Stimulated activated naive CD8-positive, alpha-beta T cell treated with anti-CD3 and anti-CD28 coated beads, Interleukin-15, amount 100 ng/mL, for 72 hours (primary cell): ENCODE measurements around the gene BBS4.
"Not testable (repeated sequence)": the region's sequence is repeated elsewhere in the genome, so short reads cannot be mapped to it uniquely, and the experiment has no call there.

ENCODE experiments used
- ATAC-seq: fragments of 150-1000 bp; cut with Tn5 transposase; 2 replicates; pipeline ENCODE4 v1.10.0; 2021; ENCODE audit warnings: mild to moderate bottlenecking, moderate library complexity
- DNase-seq, 2 donors: peaks; one replicate each; pipeline ENCODE4 v3.0.0; 2021 to 2022
- H3K27ac Mint-ChIP-seq, 2 donors: one replicate each; pipeline ENCODE4 v1.8.0; 2022; ENCODE audit warnings: mild to moderate bottlenecking in 2 of 2, mixed read lengths in 2 of 2, moderate library complexity in 2 of 2
- H3K27me3 Mint-ChIP-seq: one replicate; pipeline ENCODE4 v1.8.0; 2022; ENCODE audit warnings: mixed read lengths
- H3K4me1 Mint-ChIP-seq: one replicate; pipeline ENCODE4 v1.8.0; 2022; ENCODE audit warnings: mild to moderate bottlenecking, mixed read lengths
- H3K4me3 Mint-ChIP-seq, 2 donors: one replicate each; pipeline ENCODE4 v1.8.0; 2022; ENCODE audit warnings: mild to moderate bottlenecking in 2 of 2, mixed read lengths in 2 of 2, moderate library complexity in 1 of 2
- H3K9me3 Mint-ChIP-seq, 2 donors: one replicate each; pipeline ENCODE4 v1.8.0; 2022; ENCODE audit warnings: mixed read lengths in 2 of 2

The BBS4 gene

GRCh38 chr15:72685925-72686794 is at the start of gene BBS4, which contains the start of gene HIGD2B:
Gene BBS4, plus strand, starts transcription at chr15:72686207. Its CDS starts 21 bp downstream, at chr15:72686228.
Gene HIGD2B, minus strand, starts transcription at chr15:72686182. Its CDS starts 9,808 bp downstream, at chr15:72676374.
- Mint-ChIP-seq H3K27ac (peak within 1 kb of the TSS; percentile 97), H3K4me1 (peaks cover 7% of the 10 kb centered on the region), H3K27me3 (no peaks in the 10 kb centered on the region), H3K4me3 (peak within 1 kb of the TSS; percentile 90 to 96), H3K9me3 (no peaks in the 10 kb centered on the region)
- DNase-seq (peak; percentile 84 to 88), ATAC-seq (peak; percentile 99)

DNA sequence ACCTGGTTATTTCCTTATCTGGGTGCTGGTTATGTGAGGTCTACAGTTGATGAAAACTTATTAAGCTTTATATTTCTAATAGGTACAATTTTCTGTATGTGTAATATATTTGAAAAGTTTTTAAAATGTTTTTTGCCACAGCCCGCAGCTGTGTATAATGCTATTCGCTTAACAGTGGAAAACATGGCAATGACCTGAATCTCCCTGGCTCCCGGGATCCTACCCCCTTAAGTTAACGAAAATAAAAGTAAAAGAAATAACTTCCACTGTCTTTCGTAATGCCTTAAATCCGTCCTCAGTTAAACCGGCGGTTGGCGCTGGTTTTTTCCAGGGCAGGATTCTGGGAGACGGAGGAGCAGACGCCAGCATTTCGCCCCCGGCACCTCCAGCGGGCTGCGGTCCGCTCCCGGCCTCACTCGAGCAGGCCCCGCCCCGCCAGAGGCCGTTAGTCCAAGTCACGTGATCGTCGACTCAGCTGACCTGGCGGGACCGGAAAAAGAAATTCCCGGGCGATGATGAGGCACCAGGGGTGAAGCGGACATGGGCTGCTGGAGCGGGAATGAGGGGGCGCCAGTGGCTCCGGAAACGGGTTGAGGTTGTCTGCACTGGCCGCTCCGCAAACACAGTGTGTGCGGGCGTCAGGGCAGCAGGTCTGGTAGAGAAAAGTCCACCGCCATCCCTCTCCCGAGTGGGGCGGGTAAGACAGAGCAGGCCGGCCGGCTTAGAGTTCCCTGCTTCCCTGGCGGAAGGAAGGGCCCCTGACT is 49.3 kb upstream of the BBS4 start:
- peak overlapping the region in 1 of 2 donors; percentile 96 for H3K27ac Mint-ChIP-seq
- H3K4me3 Mint-ChIP-seq = peak overlapping the region; percentile 45 to 93
- ATAC-seq (peak; percentile 79), DNase-seq (peak; percentile 50 to 80)
- not testable (repeated sequence) for H3K4me1 Mint-ChIP-seq, H3K27me3 Mint-ChIP-seq, H3K9me3 Mint-ChIP-seq

DNA sequence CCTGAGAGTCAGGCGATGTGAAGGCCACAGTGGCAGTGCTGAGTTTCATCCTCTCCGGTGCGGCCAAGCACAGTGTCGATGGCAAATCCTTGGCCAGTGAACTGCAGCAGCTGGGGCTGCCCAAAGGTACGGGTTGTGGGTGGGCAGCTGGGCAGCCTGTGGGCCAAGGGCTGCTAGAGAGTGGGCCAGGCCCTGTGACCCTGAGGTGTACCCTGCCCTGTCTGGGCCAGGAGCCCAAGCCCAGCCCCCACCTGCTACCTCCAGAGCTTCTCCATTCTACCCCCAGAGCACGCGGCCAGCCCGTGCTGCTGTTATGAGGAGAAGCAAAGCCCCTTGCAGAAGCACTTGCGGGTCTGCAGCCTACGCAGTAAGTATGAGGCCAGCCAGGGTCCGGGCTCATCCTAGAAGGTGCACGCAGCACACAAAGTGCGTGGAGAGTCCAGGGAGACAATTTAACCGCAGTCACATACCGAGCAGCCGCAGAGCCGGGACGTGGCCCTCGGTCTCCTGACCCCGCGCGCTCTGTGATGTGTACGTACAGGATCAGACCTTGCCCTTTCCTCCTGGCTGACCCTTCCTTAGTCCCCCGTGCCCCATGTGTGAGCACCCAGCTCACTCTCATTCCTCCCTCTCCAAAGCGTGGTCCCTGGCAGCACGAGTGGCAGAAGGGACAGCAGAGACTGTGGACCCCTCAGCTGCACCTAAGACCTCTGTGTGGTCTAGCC is 46.1 kb upstream of the BBS4 start:
- not testable (repeated sequence) for H3K4me1 Mint-ChIP-seq, H3K9me3 Mint-ChIP-seq, H3K4me3 Mint-ChIP-seq, H3K27ac Mint-ChIP-seq, H3K27me3 Mint-ChIP-seq, DNase-seq, ATAC-seq

GRCh38 chr15:72642271-72642670 is 43.7 kb upstream of the BBS4 start:
- not testable (repeated sequence) for H3K4me3 Mint-ChIP-seq, H3K27me3 Mint-ChIP-seq, H3K9me3 Mint-ChIP-seq, ATAC-seq, H3K4me1 Mint-ChIP-seq, DNase-seq, H3K27ac Mint-ChIP-seq

DNA sequence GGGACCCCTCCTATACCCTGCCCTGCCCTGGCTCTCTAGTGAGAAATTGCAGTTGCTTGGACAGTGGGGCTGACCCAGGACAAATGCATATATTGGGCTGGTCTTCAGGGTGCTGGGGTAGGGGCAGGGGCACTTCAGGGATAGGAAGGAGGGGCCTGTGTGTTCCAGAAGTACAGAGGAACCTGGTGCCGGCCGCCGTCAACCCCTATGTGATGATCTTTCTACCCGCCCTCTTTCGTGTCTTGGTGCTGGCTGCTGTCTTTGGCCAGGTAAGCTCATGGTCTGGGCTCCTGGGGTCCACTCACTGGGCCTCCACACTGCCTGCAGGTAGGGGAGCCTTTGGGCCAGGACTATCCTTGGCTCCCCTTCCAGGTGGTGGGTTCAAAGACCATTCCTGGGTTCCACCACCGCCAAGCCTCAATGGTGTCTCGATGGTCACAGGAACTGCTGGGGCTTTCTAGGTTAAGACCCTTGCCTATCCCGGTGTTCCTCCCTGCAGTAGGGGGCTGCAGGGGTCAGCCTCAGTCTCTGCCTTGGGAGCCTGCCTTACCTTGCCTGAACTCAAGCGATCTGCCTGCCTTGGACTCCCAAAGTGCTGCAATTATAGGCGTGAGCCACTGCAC is 37.3 kb upstream of the BBS4 start:
- not testable (repeated sequence) for ATAC-seq, DNase-seq, H3K27me3 Mint-ChIP-seq, H3K4me3 Mint-ChIP-seq, H3K4me1 Mint-ChIP-seq, H3K9me3 Mint-ChIP-seq
- H3K27ac Mint-ChIP-seq = peak overlapping the region in 1 of 2 donors; percentile 66

DNA sequence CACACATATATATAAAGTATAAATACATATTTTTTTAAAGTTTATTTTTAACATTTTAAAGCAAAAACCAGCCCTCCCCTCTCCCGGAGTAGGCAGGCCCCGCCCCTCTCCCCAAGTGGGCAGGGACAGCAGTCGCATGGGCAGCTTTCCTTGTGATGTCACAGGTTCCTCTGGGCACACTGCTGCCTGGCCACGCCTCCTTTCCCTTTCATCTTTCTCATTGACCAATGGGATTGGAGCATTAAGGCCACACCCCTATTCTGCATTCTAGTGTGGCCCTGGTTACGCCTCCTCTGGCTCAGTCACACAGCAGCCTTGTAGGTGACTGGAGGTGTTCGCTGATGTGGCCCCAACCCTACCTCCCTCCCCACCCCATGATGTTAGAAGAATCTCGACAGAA is 31.6 kb upstream of the BBS4 start, which contains the start of gene GOLGA6B:
GOLGA6B (plus strand) TSS at position 301 of the 400 bp plus-strand sequence; CDS start at position 342, 41 bp downstream.
- H3K4me3 Mint-ChIP-seq, ATAC-seq, H3K9me3 Mint-ChIP-seq, H3K27me3 Mint-ChIP-seq, DNase-seq, H3K4me1 Mint-ChIP-seq, H3K27ac Mint-ChIP-seq: not testable (repeated sequence)

DNA sequence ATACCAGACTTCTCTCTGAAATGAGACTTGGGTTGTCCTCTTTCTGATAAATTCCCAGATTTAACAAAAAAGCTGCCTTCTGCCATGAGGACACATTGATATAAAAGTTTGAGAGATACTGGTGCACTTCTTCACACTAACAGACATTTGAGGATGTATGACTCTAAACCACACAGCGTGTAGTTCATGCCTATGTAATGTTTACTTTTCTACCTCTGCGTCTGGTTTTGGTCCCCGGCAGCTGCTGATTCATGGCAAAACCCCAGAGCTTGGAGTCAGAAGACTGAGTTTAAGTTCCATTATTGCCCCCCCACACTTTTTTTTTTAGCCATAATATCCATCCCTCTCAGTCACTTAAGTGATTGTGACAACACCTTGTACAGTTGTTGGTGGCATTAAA is 30.0 kb upstream of the BBS4 start:
- DNase-seq, H3K4me3 Mint-ChIP-seq, H3K27ac Mint-ChIP-seq, H3K4me1 Mint-ChIP-seq, H3K27me3 Mint-ChIP-seq, ATAC-seq, H3K9me3 Mint-ChIP-seq: not testable (repeated sequence)

GRCh38 chr15:72661081-72661480 is 24.9 kb upstream of the BBS4 start:
- not testable (repeated sequence) for H3K4me1 Mint-ChIP-seq, H3K9me3 Mint-ChIP-seq, H3K27me3 Mint-ChIP-seq, H3K27ac Mint-ChIP-seq, DNase-seq, ATAC-seq, H3K4me3 Mint-ChIP-seq

DNA sequence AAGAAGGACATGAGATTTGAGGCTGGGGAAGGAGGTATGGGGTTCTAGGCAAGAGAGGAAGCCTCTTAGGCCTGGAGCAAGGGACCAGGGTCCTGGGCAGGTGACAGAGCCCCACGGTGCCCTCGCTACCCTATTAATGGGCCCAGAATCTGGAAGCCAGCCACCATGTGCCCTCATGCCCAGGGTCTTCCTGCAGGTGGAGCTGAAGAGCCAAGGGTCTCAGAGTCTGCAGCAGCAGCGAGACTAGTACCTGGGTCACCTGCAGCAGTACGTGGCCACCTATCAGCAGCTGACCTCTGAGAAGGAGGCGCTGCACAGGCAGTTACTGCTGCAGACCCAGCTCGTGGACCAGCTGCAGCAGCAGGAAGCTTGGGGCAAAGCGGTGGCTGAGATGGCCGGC is 22.1 kb upstream of the BBS4 start:
- DNase-seq, H3K4me3 Mint-ChIP-seq, H3K9me3 Mint-ChIP-seq, ATAC-seq, H3K27ac Mint-ChIP-seq, H3K4me1 Mint-ChIP-seq, H3K27me3 Mint-ChIP-seq: not testable (repeated sequence)

DNA sequence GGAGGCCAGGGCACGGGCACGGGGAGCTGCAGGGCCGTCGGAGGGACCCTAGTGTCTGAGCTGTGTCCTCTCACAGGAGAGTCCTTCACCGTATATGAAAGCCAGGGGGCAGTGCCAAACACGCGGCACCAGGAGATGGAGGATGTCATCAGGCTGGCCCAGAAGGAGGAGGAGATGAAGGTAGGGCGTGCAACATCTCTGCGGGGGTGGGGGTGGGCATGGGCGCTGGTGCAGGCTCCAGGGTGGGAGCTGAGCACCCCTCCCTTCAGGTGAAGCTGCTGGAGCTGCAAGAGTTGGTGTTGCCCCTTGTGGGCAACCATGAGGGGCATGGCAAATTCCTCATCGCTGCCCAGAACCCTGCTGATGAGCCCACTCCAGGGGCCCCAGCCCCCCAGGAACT is 20.3 kb upstream of the BBS4 start:
- not testable (repeated sequence) for DNase-seq, H3K9me3 Mint-ChIP-seq, H3K27me3 Mint-ChIP-seq, H3K27ac Mint-ChIP-seq, ATAC-seq, H3K4me3 Mint-ChIP-seq, H3K4me1 Mint-ChIP-seq

DNA sequence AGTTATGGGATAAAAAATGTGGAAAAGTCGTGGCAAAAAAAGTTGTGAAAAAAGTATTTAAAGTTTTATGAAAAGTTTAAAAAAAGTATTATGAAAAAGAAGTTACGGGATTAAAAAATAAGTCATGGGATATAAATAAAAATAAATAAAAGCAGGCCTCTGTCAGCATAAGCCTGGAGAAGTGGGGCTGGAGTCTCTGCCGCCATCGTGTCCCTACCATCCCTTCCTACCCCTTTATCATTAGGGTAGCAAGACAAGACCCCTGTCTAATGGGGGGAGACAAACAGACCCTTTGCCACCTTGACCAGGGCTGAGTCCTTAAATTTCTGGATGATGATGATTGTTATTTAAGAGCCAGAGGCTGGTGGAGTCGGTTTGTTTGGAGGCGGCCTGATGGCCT is 16.2 kb upstream of the BBS4 start:
- DNase-seq, ATAC-seq, H3K4me1 Mint-ChIP-seq, H3K9me3 Mint-ChIP-seq, H3K27ac Mint-ChIP-seq, H3K4me3 Mint-ChIP-seq: not testable (repeated sequence)
- H3K27me3 Mint-ChIP-seq = peaks cover 13% of the 10 kb centered on the region

- H3K27me3 Mint-ChIP-seq = peaks cover 13% of the 10 kb centered on the region
- DNase-seq = peak; percentile 76 to 80
- peak overlapping the region; percentile 76 to 77 for H3K4me3 Mint-ChIP-seq
- ATAC-seq = peak; percentile 98
- H3K4me1 Mint-ChIP-seq, H3K9me3 Mint-ChIP-seq: not testable (repeated sequence)
- H3K27ac Mint-ChIP-seq = peak overlapping the region in 1 of 2 donors; percentile 81
These were observed 15.2 kb upstream of the BBS4 start for GRCh38 chr15:72670656-72671352.

DNA sequence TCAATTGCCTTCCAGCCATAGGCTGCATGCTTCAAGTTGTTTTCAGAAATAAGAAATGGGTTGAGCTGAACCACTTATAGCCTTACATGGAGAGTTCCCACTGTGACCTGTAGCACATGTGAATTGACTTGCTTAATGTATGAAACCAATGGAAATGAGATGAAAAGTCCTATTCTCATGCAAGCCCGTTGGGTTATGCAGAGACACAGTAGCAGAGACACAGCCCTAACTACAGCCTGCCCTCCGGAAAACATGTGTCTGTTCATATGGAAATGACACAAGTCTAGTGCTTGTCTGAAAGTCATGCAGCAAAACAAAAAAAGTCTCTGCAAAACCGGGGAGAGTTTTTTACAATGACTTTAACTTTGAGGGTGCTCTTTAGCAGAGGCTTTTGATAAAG is 14.5 kb upstream of the BBS4 start:
- no peak for ATAC-seq
- no peak overlapping the region for H3K27ac Mint-ChIP-seq
- no peak overlapping the region for H3K4me3 Mint-ChIP-seq
- DNase-seq = no peak
- H3K9me3 Mint-ChIP-seq = no peaks in the 10 kb centered on the region
- peaks cover 9% of the 10 kb centered on the region for H3K4me1 Mint-ChIP-seq
- H3K27me3 Mint-ChIP-seq = peaks cover 13% of the 10 kb centered on the region

GRCh38 chr15:72676838-72677237 is 9.2 kb upstream of the BBS4 start:
- H3K27ac Mint-ChIP-seq = no peak overlapping the region
- H3K9me3 Mint-ChIP-seq = no peaks in the 10 kb centered on the region
- no peaks in the 10 kb centered on the region for H3K4me1 Mint-ChIP-seq
- H3K4me3 Mint-ChIP-seq = no peak overlapping the region
- peaks cover 16% of the 10 kb centered on the region for H3K27me3 Mint-ChIP-seq
- no peak for ATAC-seq
- no peak for DNase-seq
